ENCODE measurements around the gene CDY1B.
"Not testable (repeated sequence)": the region's sequence is repeated elsewhere in the genome, so short reads cannot be mapped to it uniquely, and the experiment has no call there.

CDY1B gene

GRCh38 chrY:24047919-24048318, at the start of gene CDY1B:
TSS of gene CDY1B (minus strand) at chrY:24048019. CDS start at chrY:24047688, 331 bp downstream.
- FAIRE-seq; DNase-seq (ENCODE audit: insufficient read length, low spot score): not testable (repeated sequence)

- not testable (repeated sequence) for FAIRE-seq; DNase-seq (ENCODE audit: insufficient read length, low spot score)
These were observed 1.7 kb upstream of the CDY1B start for GRCh38 chrY:24049525-24049924.

- DNase-seq (ENCODE audit: insufficient read length, low spot score); FAIRE-seq: not testable (repeated sequence)
These were observed 4.6 kb downstream of the CDY1B start for GRCh38 chrY:24043209-24043608.

DNA sequence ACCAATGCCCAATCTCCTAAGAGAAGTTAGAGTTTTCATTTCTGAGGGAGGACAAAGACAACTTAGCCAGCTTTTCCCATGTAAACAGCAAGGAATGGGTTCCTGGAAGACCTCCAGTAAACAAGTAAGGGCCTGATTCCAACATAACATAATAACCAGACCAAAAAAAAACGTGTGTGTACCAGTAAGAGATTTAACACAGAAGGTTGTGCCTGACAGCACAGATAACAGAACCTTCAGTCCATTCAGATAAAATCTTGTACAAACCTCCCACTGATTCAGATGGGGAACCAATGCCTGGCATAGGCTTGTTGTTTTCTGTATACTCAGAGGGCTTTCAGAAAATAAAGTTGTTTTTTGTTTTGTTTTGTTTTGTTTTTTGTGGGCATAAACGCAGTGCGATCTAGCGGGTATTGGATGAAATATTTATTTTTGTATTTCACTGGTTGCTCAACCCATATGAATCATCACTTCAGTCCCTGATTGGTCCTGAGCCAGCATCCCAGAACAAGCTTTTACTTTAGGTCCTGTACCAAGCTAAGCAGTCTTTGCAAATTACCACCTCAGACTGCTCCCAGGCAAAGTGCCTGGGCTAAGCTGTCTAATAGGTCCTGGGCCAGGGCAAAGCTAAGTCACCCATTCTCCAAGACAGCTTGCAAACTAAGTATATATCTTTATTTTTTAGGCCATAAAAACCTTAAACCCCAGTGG, 8.7 kb downstream of the CDY1B start:
- FAIRE-seq; DNase-seq (ENCODE audit: insufficient read length, low spot score): not testable (repeated sequence)

DNA sequence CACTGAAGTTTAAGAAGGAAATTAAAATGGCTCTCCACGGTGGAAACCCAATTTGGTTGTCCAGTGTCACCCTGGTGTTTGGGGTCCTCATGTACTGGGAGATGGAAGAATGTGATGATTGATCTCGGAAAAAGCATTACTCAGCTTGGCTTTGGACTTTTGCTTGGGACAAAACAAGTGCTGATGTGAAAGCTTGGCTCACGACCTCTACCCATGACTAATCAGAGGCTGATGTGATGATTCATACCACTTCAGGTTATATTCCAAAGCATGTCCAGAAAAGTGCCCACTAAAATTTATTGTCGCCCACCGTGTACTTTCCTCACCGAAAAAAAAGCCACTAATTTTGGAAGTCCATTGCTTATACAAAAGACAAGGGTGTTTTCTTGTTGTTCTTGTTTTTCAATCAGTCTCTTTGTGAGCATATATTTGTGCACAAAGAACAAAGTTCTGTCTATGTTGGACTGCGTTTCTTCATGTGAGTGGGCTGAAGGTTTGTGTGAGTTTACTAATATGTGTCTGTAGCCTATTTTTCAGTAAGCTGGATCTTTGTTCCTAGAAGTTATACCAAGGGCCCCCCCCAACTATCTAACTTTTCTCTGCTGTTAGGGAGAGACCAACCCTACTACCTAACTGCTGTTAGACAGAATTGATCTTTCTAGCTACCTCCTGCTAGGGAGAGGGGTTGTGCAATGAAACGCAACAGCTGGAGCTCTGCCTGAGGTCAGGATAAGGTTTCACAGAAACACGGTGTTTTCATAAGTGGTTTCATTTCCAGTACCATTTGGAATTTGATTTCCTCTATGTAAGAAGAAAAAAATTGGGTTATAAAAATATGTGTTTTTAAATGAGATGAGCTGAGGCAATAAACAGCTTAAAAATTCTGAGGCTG, 21.4 kb downstream of the CDY1B start:
- FAIRE-seq; DNase-seq (ENCODE audit: insufficient read length, low spot score): not testable (repeated sequence)

Data from D721Med (cell line).